ENCODE results near the gene BBLN.

BBLN gene

DNA sequence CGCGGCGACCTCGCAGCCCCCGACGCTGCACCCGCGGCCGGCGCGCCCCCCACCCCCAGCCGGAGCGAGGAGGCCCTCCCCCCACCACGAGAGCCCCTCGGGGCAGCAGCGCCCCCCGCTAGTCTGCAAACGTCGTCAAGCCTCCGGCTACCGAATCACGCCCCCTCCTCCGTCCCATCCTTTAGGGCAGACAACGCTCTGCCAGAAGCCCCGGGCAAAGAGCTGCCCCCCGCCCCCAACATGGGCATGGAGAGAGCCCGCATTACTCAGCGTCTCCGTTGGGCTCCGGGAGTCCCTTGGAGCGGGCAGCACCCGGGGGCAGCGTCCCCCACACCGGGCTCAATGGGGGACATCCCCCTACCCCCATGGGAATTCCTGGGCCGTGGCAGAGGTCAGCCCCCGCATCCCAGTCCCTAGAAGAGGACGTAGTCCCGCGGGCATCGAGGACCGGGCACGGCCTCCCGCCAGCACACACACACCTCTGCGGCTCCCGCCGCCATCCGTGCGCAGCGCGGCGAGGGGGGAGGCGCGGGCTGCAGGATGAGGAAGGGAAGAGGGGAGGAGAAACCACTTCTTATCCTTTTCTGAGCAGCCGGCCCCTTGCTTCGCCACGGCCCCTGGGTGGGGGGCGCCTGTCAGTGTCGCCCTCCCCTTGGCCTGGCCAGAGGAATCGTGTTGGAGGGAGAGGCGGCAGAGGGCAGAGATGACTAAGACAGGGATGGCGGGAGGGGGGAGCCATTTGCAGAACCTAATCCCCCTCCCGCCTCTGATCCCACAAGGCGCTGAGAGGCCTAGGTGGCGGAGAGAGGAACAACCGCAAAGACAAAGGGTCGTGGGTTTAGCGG lies 43.9 kb downstream of the BBLN start:
- TF ChIP-seq, protein P1, sequence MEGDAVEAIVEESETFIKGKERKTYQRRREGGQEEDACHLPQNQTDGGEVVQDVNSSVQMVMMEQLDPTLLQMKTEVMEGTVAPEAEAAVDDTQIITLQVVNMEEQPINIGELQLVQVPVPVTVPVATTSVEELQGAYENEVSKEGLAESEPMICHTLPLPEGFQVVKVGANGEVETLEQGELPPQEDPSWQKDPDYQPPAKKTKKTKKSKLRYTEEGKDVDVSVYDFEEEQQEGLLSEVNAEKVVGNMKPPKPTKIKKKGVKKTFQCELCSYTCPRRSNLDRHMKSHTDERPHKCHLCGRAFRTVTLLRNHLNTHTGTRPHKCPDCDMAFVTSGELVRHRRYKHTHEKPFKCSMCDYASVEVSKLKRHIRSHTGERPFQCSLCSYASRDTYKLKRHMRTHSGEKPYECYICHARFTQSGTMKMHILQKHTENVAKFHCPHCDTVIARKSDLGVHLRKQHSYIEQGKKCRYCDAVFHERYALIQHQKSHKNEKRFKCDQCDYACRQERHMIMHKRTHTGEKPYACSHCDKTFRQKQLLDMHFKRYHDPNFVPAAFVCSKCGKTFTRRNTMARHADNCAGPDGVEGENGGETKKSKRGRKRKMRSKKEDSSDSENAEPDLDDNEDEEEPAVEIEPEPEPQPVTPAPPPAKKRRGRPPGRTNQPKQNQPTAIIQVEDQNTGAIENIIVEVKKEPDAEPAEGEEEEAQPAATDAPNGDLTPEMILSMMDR (IDR thresholded peaks at IDR 0.05; ENCODE audit: low read depth, low read length), result no peak
- TF ChIP-seq, protein P2, sequence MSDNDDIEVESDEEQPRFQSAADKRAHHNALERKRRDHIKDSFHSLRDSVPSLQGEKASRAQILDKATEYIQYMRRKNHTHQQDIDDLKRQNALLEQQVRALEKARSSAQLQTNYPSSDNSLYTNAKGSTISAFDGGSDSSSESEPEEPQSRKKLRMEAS (IDR thresholded peaks at IDR 0.05; ENCODE audit: low read depth, low read length), result no peak
- TF ChIP-seq MYC (IDR thresholded peaks at IDR 0.05; ENCODE audit: low read depth, low read length) (no peak), POLR2A (IDR thresholded peaks at IDR 0.05; ENCODE audit: extremely low read depth, insufficient read length) (no peak)
- peak; percentile 83 for DNase-seq (ENCODE audit: low read depth)
- H3K4me3 ChIP-seq (ENCODE audit: low read depth, low read length), result peak overlapping the region; percentile 28

DNA sequence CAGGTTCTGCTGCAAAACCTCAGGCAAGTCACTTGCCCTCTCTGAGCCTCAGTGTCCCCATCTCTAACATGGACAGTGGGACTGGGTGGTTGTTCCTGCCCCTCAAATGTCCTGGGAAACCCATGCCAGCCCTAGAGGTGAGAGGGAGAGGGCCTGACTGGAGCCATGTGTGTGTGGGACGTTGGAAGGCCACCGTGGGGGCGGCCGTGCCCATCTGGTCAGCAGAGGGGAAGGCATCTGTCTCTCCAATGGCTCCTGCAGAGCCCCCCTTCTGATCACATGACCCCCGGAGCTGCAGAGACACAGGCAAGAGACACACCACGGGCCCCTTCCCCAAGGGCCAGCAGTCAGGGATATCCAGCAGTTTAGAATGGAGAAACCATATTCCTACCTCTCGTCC lies 44.8 kb downstream of the BBLN start:
- no peak for TF ChIP-seq MYC (IDR thresholded peaks at IDR 0.05; ENCODE audit: low read depth, low read length)
- TF ChIP-seq, protein P2 (IDR thresholded peaks at IDR 0.05; ENCODE audit: low read depth, low read length), result no peak
- TF ChIP-seq, protein P1 (IDR thresholded peaks at IDR 0.05; ENCODE audit: low read depth, low read length), result no peak
- TF ChIP-seq POLR2A (IDR thresholded peaks at IDR 0.05; ENCODE audit: extremely low read depth, insufficient read length), result no peak
- no peak overlapping the region for H3K4me3 ChIP-seq (ENCODE audit: low read depth, low read length)

DNA sequence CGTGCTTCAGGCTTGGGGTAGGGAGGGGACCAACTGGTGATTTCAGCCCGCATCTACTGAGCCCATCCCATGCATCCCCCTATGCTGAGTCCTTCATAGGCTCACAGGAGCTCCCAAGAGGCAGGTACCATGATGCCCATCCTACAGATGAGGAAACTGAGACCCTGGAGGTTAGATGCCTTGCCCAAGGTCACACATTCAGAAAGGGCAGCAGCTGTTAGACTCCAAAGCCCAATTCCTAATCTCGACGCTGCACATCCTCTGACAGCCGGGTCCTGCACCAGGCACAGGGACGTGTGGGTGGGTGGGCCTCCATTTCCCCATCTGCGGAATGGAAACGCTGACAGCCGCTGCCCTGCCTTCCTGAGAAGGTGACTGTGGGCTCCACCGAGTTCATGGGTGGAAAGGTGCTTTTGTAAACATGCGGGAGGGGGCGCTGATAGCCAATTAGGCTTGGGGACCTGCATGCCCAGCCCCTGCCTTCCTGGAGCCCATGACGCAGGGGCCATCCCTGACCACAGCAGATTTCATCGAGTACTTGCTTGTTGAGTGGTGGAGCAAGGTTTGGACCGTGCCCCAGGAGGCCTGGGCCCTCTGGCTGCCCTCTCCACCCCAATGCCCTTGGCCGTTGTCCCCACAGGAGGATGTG lies 45.4 kb downstream of the BBLN start:
- TF ChIP-seq, protein P1 (IDR thresholded peaks at IDR 0.05; ENCODE audit: low read depth, low read length), result no peak
- TF ChIP-seq, protein P2 (IDR thresholded peaks at IDR 0.05; ENCODE audit: low read depth, low read length), result no peak
- TF ChIP-seq MYC (IDR thresholded peaks at IDR 0.05; ENCODE audit: low read depth, low read length) (no peak), POLR2A (IDR thresholded peaks at IDR 0.05; ENCODE audit: extremely low read depth, insufficient read length) (no peak)
- H3K4me3 ChIP-seq (ENCODE audit: low read depth, low read length), result no peak overlapping the region
- no peak for DNase-seq (ENCODE audit: low read depth)

More for the DNA sequence above, 44.8 kb downstream of the BBLN start:
- no peak for DNase-seq (ENCODE audit: low read depth)

DNA sequence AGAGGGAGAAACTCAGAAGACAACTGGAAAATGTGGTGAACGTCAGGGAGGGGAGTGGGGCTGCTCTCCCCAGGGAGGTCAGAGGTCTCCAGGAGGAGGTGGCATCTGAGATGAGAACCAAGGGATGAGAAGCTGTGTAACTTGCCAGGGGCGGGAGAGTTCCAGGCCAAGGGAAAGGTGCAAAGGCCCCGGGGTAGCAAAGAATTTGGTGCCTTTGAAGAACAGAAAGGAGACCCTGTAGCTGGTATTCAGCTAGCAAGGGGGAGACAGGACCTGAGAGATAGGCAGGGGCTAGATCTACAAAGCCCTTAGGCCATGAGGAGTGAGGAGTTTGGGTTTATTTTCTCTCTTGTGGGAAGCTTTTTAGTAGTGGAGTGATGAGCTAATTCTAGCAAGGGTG lies 46.4 kb downstream of the BBLN start:
- H3K4me3 ChIP-seq (ENCODE audit: low read depth, low read length), result no peak overlapping the region
- TF ChIP-seq, protein P1 (IDR thresholded peaks at IDR 0.05; ENCODE audit: low read depth, low read length), result no peak
- no peak for TF ChIP-seq MYC (IDR thresholded peaks at IDR 0.05; ENCODE audit: low read depth, low read length)
- no peak for TF ChIP-seq POLR2A (IDR thresholded peaks at IDR 0.05; ENCODE audit: extremely low read depth, insufficient read length)
- TF ChIP-seq, protein P2 (IDR thresholded peaks at IDR 0.05; ENCODE audit: low read depth, low read length), result no peak
- DNase-seq (ENCODE audit: low read depth), result no peak

DNA sequence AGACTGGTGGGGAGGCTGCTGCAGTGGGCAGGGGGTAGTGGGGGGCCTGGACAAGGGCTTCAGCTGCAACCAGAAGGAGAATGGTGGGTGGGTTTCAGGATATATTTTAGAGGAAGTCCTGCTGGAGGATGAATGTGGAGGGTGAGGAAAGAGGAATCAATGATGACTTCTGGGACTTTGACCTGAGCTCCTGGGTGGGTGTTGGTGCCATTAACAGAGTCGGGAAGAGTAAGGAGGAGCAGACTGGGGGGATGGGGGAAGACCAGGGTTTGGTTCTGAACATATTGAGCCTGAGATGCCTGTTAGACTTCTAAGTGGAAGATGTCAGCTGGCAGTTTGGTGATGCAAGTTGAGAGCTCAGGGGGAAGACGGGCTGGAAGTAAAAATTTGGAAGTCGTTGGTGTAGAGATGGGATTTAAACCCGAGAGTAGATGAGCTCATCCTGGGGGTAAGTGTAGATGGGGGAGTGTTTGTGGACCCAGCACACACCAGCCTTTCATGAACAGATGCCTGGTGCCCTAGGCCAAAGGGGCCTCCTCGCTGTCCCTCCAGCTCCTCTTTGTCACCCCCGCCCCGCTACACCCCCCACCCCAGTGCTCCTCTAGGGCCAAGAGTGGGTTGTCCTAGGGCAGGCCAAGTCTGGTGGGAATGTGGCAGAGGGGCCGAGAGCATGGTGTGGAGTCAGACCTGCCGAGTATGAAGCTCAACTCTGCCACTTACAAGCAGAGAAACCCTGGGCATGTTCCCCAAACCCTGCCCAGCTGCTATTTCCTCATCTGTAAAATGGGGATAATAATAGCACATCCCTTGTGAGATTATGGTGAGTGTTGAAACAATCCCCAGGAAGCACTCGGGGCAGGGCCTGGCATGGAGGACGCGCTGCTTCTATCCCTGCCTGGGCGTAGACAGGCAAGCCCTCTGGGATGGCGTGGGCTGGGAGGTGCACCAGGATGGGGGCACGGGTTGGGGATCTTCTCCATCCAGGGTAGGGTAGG lies 47.1 kb downstream of the BBLN start:
- H3K4me3 ChIP-seq (ENCODE audit: low read depth, low read length), result no peak overlapping the region
- peak; percentile 45 for DNase-seq (ENCODE audit: low read depth)
- TF ChIP-seq POLR2A (IDR thresholded peaks at IDR 0.05; ENCODE audit: extremely low read depth, insufficient read length) (no peak), MYC (IDR thresholded peaks at IDR 0.05; ENCODE audit: low read depth, low read length) (no peak)
- TF ChIP-seq, protein P1 (IDR thresholded peaks at IDR 0.05; ENCODE audit: low read depth, low read length), result no peak
- TF ChIP-seq, protein P2 (IDR thresholded peaks at IDR 0.05; ENCODE audit: low read depth, low read length), result no peak

Measured in NB4 (cell line).